ENCODE data around the gene NCL. TPM values are rescaled to one million over a fixed set of nuclear protein-coding genes. Genes with fewer than 3 reads are reported as not detected.
A peak's percentile ranks its signal among the peaks of the same experiment; 100 is the strongest.

The NCL gene
- total and polyA plus RNA-seq, 4 donors = 83.1 to 139 (median 107) TPM

DNA sequence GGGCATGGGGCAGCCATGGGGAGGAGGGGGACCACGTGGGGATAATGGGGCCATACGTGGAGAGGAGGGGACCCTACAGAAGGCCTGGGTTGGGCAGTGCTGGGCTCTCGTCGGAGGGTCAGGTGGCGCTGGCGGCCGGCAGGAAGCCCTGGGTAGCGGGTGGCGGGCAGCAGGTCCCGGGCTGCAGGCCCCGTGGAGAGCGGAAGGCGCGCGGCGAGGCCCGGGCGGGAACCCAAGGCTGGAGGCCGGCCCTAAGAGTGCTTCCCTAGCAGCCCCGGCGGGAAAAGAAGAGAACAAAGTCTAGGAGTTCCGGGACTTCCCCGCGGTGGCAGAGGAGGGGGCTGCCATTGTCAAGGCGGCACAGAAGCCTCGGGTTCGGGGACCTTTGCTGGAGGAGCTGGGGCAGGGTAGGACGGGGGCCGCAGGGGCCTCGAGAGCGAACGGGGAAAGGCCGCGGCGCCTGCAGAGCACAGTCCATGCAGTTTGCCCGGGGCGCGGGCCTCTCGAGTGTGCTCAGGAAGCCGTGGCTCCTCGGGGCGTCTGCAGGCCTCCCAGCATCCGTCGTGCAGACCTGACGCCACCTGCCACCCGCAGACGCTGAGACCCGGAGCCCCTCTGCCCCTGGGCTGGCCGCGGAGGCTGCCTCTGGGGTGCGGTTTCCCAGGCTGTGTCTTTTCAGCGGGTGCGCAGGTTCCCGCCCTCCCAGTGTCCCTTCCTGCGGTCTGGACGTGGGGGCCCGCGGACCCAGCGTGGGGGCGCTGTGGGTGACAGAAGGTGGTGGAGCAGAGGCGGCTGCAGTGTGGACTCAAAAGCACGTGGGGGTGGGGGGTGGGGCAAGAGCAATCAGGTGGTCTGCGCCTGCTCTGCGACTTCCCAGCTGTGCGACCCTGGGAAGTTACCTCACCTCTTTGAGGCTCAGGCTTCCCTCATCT is 19.4 kb upstream of the NCL start:
- Histone ChIP-seq H3K4me1 (ENCODE audit: control insufficient read depth in 4 of 4, insufficient read depth in 4 of 4, low read length in 3 of 4) (peaks cover 0 to 6% (median 3%) of the 10 kb centered on the region in 4 donors), H3K9ac (ENCODE audit: low read depth in 1 of 2, low read length in 2 of 2) (peak overlapping the region; percentile 30 to 43), H3K4me3 (ENCODE audit: low read depth in 1 of 3, low read length in 3 of 3) (peak overlapping the region; percentile 33 to 64 (median 58)), H3K27me3 (ENCODE audit: control insufficient read depth in 4 of 4, insufficient read depth in 4 of 4, low read length in 3 of 4) (no peaks in the 10 kb centered on the region), H3K9me3 (ENCODE audit: control insufficient read depth in 4 of 4, low read length in 3 of 4) (no peaks in the 10 kb centered on the region), H3K36me3 (ENCODE audit: control insufficient read depth in 4 of 4, insufficient read depth in 3 of 4, low read depth in 1 of 4, low read length in 3 of 4) (no peaks in the 10 kb centered on the region), H3K27ac (ENCODE audit: low read depth in 1 of 2, low read length in 2 of 2) (peak overlapping the region; percentile 73 to 77)
- 48% methylated on average over 65 of the region's 65 CpGs for WGBS
- DNase-seq (ENCODE audit: low spot score) = peak; percentile 43
- no peak for TF ChIP-seq FOXA2 (IDR thresholded peaks at IDR 0.05)
- TF ChIP-seq GABPA (IDR thresholded peaks at IDR 0.05 in 1 of 2, conservative IDR thresholded peaks at IDR 0.05 in 1 of 2) = no peak
- no peak for TF ChIP-seq RAD21 (IDR thresholded peaks at IDR 0.05)
- TF ChIP-seq HNF4A (conservative IDR thresholded peaks at IDR 0.05) = no peak
- TF ChIP-seq, protein P1, sequence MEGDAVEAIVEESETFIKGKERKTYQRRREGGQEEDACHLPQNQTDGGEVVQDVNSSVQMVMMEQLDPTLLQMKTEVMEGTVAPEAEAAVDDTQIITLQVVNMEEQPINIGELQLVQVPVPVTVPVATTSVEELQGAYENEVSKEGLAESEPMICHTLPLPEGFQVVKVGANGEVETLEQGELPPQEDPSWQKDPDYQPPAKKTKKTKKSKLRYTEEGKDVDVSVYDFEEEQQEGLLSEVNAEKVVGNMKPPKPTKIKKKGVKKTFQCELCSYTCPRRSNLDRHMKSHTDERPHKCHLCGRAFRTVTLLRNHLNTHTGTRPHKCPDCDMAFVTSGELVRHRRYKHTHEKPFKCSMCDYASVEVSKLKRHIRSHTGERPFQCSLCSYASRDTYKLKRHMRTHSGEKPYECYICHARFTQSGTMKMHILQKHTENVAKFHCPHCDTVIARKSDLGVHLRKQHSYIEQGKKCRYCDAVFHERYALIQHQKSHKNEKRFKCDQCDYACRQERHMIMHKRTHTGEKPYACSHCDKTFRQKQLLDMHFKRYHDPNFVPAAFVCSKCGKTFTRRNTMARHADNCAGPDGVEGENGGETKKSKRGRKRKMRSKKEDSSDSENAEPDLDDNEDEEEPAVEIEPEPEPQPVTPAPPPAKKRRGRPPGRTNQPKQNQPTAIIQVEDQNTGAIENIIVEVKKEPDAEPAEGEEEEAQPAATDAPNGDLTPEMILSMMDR (IDR thresholded peaks at IDR 0.05; ENCODE audit: low read depth, low read length, missing input control) = no peak

DNA sequence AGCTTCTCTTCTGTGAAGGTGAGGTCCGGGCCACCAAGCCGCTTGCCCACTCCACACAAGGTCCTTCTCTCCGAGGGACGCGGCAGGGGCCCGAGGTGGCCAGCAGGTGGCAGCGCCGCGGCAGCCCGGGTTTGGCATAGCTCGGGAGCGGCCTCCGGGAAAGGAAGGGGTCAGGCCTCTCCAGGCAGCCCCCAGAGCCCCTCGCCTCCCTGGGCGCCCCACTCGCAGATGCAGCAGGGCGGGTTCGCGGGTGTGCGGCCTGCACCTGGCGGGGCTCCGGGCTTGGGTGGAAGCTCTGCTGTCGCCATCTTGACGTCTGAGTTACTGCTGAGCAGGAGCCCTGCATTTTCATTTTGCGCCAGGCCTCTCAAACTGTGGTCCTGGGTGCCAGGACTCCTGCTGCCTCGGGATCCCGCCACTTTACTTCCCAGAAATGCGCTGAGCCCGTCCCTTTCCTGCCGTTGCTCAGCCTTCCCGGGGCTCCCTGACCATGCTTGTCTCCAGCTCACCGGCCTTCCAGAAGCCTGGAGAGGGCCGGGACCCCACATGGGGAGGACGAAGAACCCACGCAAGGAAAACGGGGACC is 18.6 kb upstream of the NCL start:
- H3K4me3 ChIP-seq (ENCODE audit: low read depth in 1 of 3, low read length in 3 of 3) = peak overlapping the region; percentile 33 to 64 (median 58)
- peak overlapping the region; percentile 73 to 77 for H3K27ac ChIP-seq (ENCODE audit: low read depth in 1 of 2, low read length in 2 of 2)
- H3K27me3 ChIP-seq (ENCODE audit: control insufficient read depth in 4 of 4, insufficient read depth in 4 of 4, low read length in 3 of 4) = no peaks in the 10 kb centered on the region
- H3K4me1 ChIP-seq (ENCODE audit: control insufficient read depth in 4 of 4, insufficient read depth in 4 of 4, low read length in 3 of 4) = peaks cover 0 to 6% (median 3%) of the 10 kb centered on the region in 4 donors
- TF ChIP-seq, protein P1 (IDR thresholded peaks at IDR 0.05; ENCODE audit: low read depth, low read length, missing input control) = peak; percentile 82
- peak; percentile 65 to 80 for TF ChIP-seq RAD21 (IDR thresholded peaks at IDR 0.05)
- no peak for TF ChIP-seq NR2F2 (IDR thresholded peaks at IDR 0.05)
- no peaks in the 10 kb centered on the region for H3K36me3 ChIP-seq (ENCODE audit: control insufficient read depth in 4 of 4, insufficient read depth in 3 of 4, low read depth in 1 of 4, low read length in 3 of 4)
- DNase-seq (ENCODE audit: low spot score) = peak; percentile 80
- peak overlapping the region; percentile 30 to 43 for H3K9ac ChIP-seq (ENCODE audit: low read depth in 1 of 2, low read length in 2 of 2)
- H3K9me3 ChIP-seq (ENCODE audit: control insufficient read depth in 4 of 4, low read length in 3 of 4) = no peaks in the 10 kb centered on the region
- WGBS = 18% methylated on average over 36 of the region's 36 CpGs

DNA sequence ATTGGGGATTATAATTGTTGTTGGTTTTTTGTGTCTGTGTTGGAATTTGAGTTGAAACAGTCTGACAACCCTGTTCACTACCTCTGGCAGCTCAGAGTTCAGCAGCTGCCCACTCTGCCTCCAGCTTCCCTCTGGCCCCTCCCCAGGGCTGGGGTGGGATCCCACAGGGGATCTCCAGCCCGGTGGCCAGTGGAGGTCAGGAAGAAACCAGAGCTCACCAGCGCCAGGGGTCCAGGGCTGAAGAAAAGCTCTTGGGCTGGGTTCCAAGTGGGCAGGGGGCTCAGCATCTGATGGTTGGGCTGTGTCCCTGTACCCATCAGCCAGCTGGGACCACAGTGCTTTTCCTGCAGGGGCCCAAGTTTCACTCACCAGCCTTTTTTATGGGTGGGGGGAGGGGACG is 16.5 kb upstream of the NCL start:
- Histone ChIP-seq H3K9me3 (ENCODE audit: control insufficient read depth in 4 of 4, low read length in 3 of 4) (no peaks in the 10 kb centered on the region), H3K27me3 (ENCODE audit: control insufficient read depth in 4 of 4, insufficient read depth in 4 of 4, low read length in 3 of 4) (no peaks in the 10 kb centered on the region), H3K36me3 (ENCODE audit: control insufficient read depth in 4 of 4, insufficient read depth in 3 of 4, low read depth in 1 of 4, low read length in 3 of 4) (no peaks in the 10 kb centered on the region), H3K4me3 (ENCODE audit: low read depth in 1 of 3, low read length in 3 of 3) (no peak overlapping the region), H3K9ac (ENCODE audit: low read depth in 1 of 2, low read length in 2 of 2) (no peak overlapping the region), H3K27ac (ENCODE audit: low read depth in 1 of 2, low read length in 2 of 2) (no peak overlapping the region), H3K4me1 (ENCODE audit: control insufficient read depth in 4 of 4, insufficient read depth in 4 of 4, low read length in 3 of 4) (peaks cover 0 to 6% (median 3%) of the 10 kb centered on the region in 4 donors)
- 82% methylated on average over 3 of the region's 3 CpGs for WGBS
- DNase-seq (ENCODE audit: low spot score) = no peak
- TF ChIP-seq EGR1 (IDR thresholded peaks at IDR 0.05; ENCODE audit: low read depth in 2 of 2) = no peak
- no peak for TF ChIP-seq RXRA (IDR thresholded peaks at IDR 0.05)
- TF ChIP-seq SP1 (IDR thresholded peaks at IDR 0.05) = no peak
- TF ChIP-seq JUND (IDR thresholded peaks at IDR 0.05) = no peak
- TF ChIP-seq TAF1 (conservative IDR thresholded peaks at IDR 0.05) = no peak
- TF ChIP-seq, protein P2, sequence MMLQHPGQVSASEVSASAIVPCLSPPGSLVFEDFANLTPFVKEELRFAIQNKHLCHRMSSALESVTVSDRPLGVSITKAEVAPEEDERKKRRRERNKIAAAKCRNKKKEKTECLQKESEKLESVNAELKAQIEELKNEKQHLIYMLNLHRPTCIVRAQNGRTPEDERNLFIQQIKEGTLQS (IDR thresholded peaks at IDR 0.05) = no peak
- TF ChIP-seq, protein P3, sequence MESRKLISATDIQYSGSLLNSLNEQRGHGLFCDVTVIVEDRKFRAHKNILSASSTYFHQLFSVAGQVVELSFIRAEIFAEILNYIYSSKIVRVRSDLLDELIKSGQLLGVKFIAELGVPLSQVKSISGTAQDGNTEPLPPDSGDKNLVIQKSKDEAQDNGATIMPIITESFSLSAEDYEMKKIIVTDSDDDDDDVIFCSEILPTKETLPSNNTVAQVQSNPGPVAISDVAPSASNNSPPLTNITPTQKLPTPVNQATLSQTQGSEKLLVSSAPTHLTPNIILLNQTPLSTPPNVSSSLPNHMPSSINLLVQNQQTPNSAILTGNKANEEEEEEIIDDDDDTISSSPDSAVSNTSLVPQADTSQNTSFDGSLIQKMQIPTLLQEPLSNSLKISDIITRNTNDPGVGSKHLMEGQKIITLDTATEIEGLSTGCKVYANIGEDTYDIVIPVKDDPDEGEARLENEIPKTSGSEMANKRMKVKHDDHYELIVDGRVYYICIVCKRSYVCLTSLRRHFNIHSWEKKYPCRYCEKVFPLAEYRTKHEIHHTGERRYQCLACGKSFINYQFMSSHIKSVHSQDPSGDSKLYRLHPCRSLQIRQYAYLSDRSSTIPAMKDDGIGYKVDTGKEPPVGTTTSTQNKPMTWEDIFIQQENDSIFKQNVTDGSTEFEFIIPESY (IDR thresholded peaks at IDR 0.05) = no peak
- TF ChIP-seq, protein P1 (IDR thresholded peaks at IDR 0.05; ENCODE audit: low read depth, low read length, missing input control) = no peak
- TF ChIP-seq, protein P4, sequence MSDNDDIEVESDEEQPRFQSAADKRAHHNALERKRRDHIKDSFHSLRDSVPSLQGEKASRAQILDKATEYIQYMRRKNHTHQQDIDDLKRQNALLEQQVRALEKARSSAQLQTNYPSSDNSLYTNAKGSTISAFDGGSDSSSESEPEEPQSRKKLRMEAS (IDR thresholded peaks at IDR 0.05) = no peak
- TF ChIP-seq RAD21 (IDR thresholded peaks at IDR 0.05) = no peak
- TF ChIP-seq HNF4A (conservative IDR thresholded peaks at IDR 0.05) = no peak
- no peak for TF ChIP-seq HNF4G (IDR thresholded peaks at IDR 0.05)
- TF ChIP-seq FOXA1 (IDR thresholded peaks at IDR 0.05) = no peak
- no peak for TF ChIP-seq GABPA (IDR thresholded peaks at IDR 0.05 in 1 of 2, conservative IDR thresholded peaks at IDR 0.05 in 1 of 2)
- no peak for TF ChIP-seq NR2F2 (IDR thresholded peaks at IDR 0.05)

Measured in liver (tissue), 9 donors.